Measurements from ENCODE around the gene COPS6. TPM values are rescaled to one million over a fixed set of nuclear protein-coding genes. Genes with fewer than 3 reads are reported as not detected.

The COPS6 gene
- total RNA-seq, 2 donors from 2014 or later, result 109 to 121 TPM

- no peak for TF ChIP-seq CTCF (conservative IDR thresholded peaks at IDR 0.05)
- no peaks in the 10 kb centered on the region for H3K9me3 ChIP-seq (ENCODE audit: control insufficient read depth, low read length)
- no peaks in the 10 kb centered on the region for H3K4me1 ChIP-seq (ENCODE audit: control insufficient read depth, insufficient read depth, low read length)
- peak overlapping the region; percentile 88 for H3K9ac ChIP-seq (ENCODE audit: extremely low read depth, low read length, poor library complexity, severe bottlenecking)
- 21 to 22% methylated on average over 9 to 18 of the region's 18 CpGs for WGBS, 2 experiments (ENCODE audit: insufficient coverage in 1 of 2, insufficient read length in 1 of 2)
- no peak for DNase-seq
- Mint-ChIP-seq H3K4me1 (peaks cover 8% of the 10 kb centered on the region), H3K27me3 (ENCODE audit: insufficient read depth) (no peaks in the 10 kb centered on the region), H3K9me3 (no peaks in the 10 kb centered on the region), H3K4me3 (peak overlapping the region; percentile 99), H3K36me3 (ENCODE audit: low read depth) (peaks cover 23% of the 10 kb centered on the region), H3K27ac (peak overlapping the region; percentile 99)
- H3K27me3 ChIP-seq (ENCODE audit: control insufficient read depth, insufficient read depth, low read length, poor library complexity, severe bottlenecking), result no peaks in the 10 kb centered on the region
- H3K4me3 ChIP-seq (ENCODE audit: low read length), result peak overlapping the region; percentile 95
- H3K27ac ChIP-seq (ENCODE audit: low read depth, low read length), result peak overlapping the region; percentile 99
- peaks cover 19% of the 10 kb centered on the region for H3K36me3 ChIP-seq (ENCODE audit: control insufficient read depth, insufficient read depth, low read length)
Measured at GRCh38 chr7:100118388-100119071, 29.8 kb downstream of the COPS6 start.

- DNase-seq, result peak; percentile 98
- peaks cover 8% of the 10 kb centered on the region for H3K4me1 Mint-ChIP-seq
- Histone ChIP-seq H3K4me3 (ENCODE audit: low read length) (peak within 1 kb of the TSS; percentile 95), H3K4me1 (ENCODE audit: control insufficient read depth, insufficient read depth, low read length) (no peaks in the 10 kb centered on the region), H3K9me3 (ENCODE audit: control insufficient read depth, low read length) (no peaks in the 10 kb centered on the region), H3K27ac (ENCODE audit: low read depth, low read length) (peak within 1 kb of the TSS; percentile 99), H3K27me3 (ENCODE audit: control insufficient read depth, insufficient read depth, low read length, poor library complexity, severe bottlenecking) (no peaks in the 10 kb centered on the region), H3K9ac (ENCODE audit: extremely low read depth, low read length, poor library complexity, severe bottlenecking) (peak within 1 kb of the TSS; percentile 88), H3K36me3 (ENCODE audit: control insufficient read depth, insufficient read depth, low read length) (peaks cover 13% of the 10 kb centered on the region)
- H3K27me3 Mint-ChIP-seq (ENCODE audit: insufficient read depth), result no peaks in the 10 kb centered on the region
- 0 to 1% methylated on average over 25 to 47 of the region's 49 CpGs for WGBS, 2 experiments (ENCODE audit: insufficient coverage in 1 of 2, insufficient read length in 1 of 2)
- H3K9me3 Mint-ChIP-seq, result no peaks in the 10 kb centered on the region
- peaks cover 17% of the 10 kb centered on the region for H3K36me3 Mint-ChIP-seq (ENCODE audit: low read depth)
- H3K27ac Mint-ChIP-seq, result peak within 1 kb of the TSS; percentile 99
- peak within 1 kb of the TSS; percentile 99 for H3K4me3 Mint-ChIP-seq
- TF ChIP-seq CTCF (conservative IDR thresholded peaks at IDR 0.05), result no peak
Measured at GRCh38 chr7:100119072-100119969, 30.6 kb downstream of the COPS6 start, which contains the start of the genes CNPY4 and TAF6. Gene CNPY4, plus strand, starts transcription at chr7:100119634. Its CDS starts 111 bp downstream, at chr7:100119745. Gene TAF6, minus strand, starts transcription at chr7:100119358. Its CDS starts 5,149 bp downstream, at chr7:100114209.

- peak overlapping the region; percentile 99 for H3K4me3 Mint-ChIP-seq
- peaks cover 6% of the 10 kb centered on the region for H3K36me3 ChIP-seq (ENCODE audit: control insufficient read depth, insufficient read depth, low read length)
- 19 to 33% methylated on average over 12 to 19 of the region's 19 CpGs for WGBS, 2 experiments (ENCODE audit: insufficient coverage in 1 of 2, insufficient read length in 1 of 2)
- peak overlapping the region; percentile 99 for H3K27ac Mint-ChIP-seq
- no peaks in the 10 kb centered on the region for H3K27me3 Mint-ChIP-seq (ENCODE audit: insufficient read depth)
- peak overlapping the region; percentile 88 for H3K9ac ChIP-seq (ENCODE audit: extremely low read depth, low read length, poor library complexity, severe bottlenecking)
- peaks cover 17% of the 10 kb centered on the region for H3K36me3 Mint-ChIP-seq (ENCODE audit: low read depth)
- no peaks in the 10 kb centered on the region for H3K9me3 Mint-ChIP-seq
- peak; percentile 90 for DNase-seq
- no peak overlapping the region for H3K27ac ChIP-seq (ENCODE audit: low read depth, low read length)
- no peaks in the 10 kb centered on the region for H3K4me1 ChIP-seq (ENCODE audit: control insufficient read depth, insufficient read depth, low read length)
- H3K4me3 ChIP-seq (ENCODE audit: low read length), result peak overlapping the region; percentile 95
- peaks cover 8% of the 10 kb centered on the region for H3K4me1 Mint-ChIP-seq
- H3K9me3 ChIP-seq (ENCODE audit: control insufficient read depth, low read length), result no peaks in the 10 kb centered on the region
- H3K27me3 ChIP-seq (ENCODE audit: control insufficient read depth, insufficient read depth, low read length, poor library complexity, severe bottlenecking), result no peaks in the 10 kb centered on the region
- TF ChIP-seq CTCF (conservative IDR thresholded peaks at IDR 0.05), result no peak
Measured at GRCh38 chr7:100119970-100120732, 31.4 kb downstream of the COPS6 start.

Measured in endodermal cell (in vitro differentiated cells).